Testis (tissue), 3 donors: ENCODE measurements around the gene RAB3A. TPM values are rescaled to one million over a fixed set of nuclear protein-coding genes. Genes with fewer than 3 reads are reported as not detected.
A peak's percentile ranks its signal among the peaks of the same experiment; 100 is the strongest.

Experiments
- DNase-seq: peaks from one replicate; pipeline ENCODE4 v3.0.0-alpha.2; 2019
- H3K27ac ChIP-seq, 2 donors: fragments of 200-600 bp; sonication (generic); one replicate each; pipeline ENCODE4 v1.5.1; 2019
- H3K27me3 ChIP-seq: fragments of 200-600 bp; sonication (generic); one replicate; pipeline ENCODE4 v1.5.1; 2019
- H3K36me3 ChIP-seq: fragments of 200-600 bp; sonication (generic); one replicate; pipeline ENCODE4 v1.5.1; 2017; ENCODE audit warnings: low read depth; ENCODE audit errors: missing control alignments
- H3K4me1 ChIP-seq: fragments of 200-600 bp; sonication (generic); one replicate; pipeline ENCODE4 v1.5.1; 2019
- H3K4me3 ChIP-seq, 2 donors: fragments of 200-600 bp; sonication (generic); one replicate each; pipeline ENCODE4 v1.5.1; 2017 to 2019
- H3K9me3 ChIP-seq: fragments of 200-600 bp; sonication (generic); one replicate; pipeline ENCODE4 v1.5.1; 2017
- POLR2A ChIP-seq: fragments of 450-650 bp; IDR thresholded peaks from one replicate; pipeline ENCODE4 v1.6.1; 2017; ENCODE audit warnings: antibody characterized with exemption, mild to moderate bottlenecking, moderate library complexity
- WGBS, 2 donors: methylation state at CpG; one replicate each; pipeline ENCODE4 v1.1.5; 2018; 5-methylcytosine and 5-hydroxymethylcytosine counted together
- intact Hi-C: fragments of 100-400 bp; cut with DNase I; formaldehyde crosslinking; loops from one replicate; pipeline ENCODE4 v1.15.1; 2023; ENCODE audit warnings: low total_unique reads
- polyA plus RNA-seq: library from polyadenylated mRNA; stranded (reverse); fragments of 350-450 nt; fragmentation: Illumina TruSeq; extraction: RNeasy Lipid Tissue Mini Kit (QIAGEN cat#74804); gene quantifications from one replicate; pipeline ENCODE4 v1.2.3, GENCODE V29; 2014; ENCODE audit warnings: low read depth, low replicate concordance; ENCODE audit not compliant: insufficient read depth
- total RNA-seq, 2 donors: library from RNA; depleted of rRNA; stranded (reverse); fragments of >200 nt; gene quantifications; one replicate each; pipeline ENCODE4 v1.2.3, GENCODE V29; 2016
- TF ChIP-seq, protein P1 (sequence below), 3 experiments: fragments of 450-650 bp in 2 of 3; fragments of 200-600 bp in 1 of 3; sonication (generic) in 1 of 3; IDR thresholded peaks; one replicate each; pipeline ENCODE4 v1.5.1; 2016 to 2019; ENCODE audit warnings: antibody characterized with exemption in 3 of 3, mild to moderate bottlenecking in 2 of 3, moderate library complexity in 1 of 3

The RAB3A gene
- total and polyA plus RNA-seq, 3 donors from 2014 or later = 2.8 to 6.3 (median 4.6) TPM

DNA sequence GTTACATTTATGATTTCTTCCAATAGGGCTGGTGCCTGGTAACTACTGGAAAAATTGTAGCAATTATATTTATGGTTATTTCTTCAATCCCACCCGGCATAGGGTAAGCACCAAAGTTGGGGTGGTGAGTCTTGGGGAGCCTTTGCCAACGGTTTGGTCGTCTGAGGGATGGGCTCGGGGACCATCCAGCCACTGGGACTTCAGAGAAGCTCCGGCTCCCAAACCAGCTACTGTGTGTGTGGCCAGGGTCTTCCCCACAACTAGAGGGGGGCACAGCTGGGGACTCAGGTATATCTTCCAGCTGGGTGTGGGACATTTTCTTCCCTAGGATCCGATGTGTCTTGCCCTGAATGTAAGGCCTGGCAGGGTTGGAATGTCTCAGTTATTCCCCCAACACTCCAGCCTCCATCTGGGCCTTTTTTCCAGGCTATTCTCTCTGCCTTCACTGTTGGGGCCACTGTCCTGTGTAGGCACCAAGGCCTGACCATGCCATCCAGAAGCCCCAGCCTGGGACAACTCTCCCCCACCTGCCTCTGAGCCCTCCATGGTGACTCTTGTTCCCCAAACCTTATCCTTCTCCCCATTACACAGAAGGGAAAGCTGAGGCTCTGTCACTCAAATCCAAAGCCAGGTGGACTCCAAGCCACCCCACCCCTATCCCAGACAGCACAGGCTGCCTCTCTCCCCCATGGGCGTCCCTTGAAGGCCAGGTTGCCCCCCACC is 31.4 kb downstream of the RAB3A start:
- Histone ChIP-seq H3K4me3 (no peak overlapping the region), H3K4me1 (peaks cover 9% of the 10 kb centered on the region), H3K27me3 (no peaks in the 10 kb centered on the region), H3K9me3 (no peaks in the 10 kb centered on the region), H3K27ac (no peak overlapping the region), H3K36me3 (no peaks in the 10 kb centered on the region)
- intact Hi-C loops = no loop called here
- no peak for TF ChIP-seq POLR2A
- TF ChIP-seq, protein P1, sequence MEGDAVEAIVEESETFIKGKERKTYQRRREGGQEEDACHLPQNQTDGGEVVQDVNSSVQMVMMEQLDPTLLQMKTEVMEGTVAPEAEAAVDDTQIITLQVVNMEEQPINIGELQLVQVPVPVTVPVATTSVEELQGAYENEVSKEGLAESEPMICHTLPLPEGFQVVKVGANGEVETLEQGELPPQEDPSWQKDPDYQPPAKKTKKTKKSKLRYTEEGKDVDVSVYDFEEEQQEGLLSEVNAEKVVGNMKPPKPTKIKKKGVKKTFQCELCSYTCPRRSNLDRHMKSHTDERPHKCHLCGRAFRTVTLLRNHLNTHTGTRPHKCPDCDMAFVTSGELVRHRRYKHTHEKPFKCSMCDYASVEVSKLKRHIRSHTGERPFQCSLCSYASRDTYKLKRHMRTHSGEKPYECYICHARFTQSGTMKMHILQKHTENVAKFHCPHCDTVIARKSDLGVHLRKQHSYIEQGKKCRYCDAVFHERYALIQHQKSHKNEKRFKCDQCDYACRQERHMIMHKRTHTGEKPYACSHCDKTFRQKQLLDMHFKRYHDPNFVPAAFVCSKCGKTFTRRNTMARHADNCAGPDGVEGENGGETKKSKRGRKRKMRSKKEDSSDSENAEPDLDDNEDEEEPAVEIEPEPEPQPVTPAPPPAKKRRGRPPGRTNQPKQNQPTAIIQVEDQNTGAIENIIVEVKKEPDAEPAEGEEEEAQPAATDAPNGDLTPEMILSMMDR (IDR thresholded peaks at IDR 0.05) = no peak
- no peak for DNase-seq
- WGBS, 2 donors = 78 to 81% methylated on average over 6 to 7 of the region's 7 CpGs

DNA sequence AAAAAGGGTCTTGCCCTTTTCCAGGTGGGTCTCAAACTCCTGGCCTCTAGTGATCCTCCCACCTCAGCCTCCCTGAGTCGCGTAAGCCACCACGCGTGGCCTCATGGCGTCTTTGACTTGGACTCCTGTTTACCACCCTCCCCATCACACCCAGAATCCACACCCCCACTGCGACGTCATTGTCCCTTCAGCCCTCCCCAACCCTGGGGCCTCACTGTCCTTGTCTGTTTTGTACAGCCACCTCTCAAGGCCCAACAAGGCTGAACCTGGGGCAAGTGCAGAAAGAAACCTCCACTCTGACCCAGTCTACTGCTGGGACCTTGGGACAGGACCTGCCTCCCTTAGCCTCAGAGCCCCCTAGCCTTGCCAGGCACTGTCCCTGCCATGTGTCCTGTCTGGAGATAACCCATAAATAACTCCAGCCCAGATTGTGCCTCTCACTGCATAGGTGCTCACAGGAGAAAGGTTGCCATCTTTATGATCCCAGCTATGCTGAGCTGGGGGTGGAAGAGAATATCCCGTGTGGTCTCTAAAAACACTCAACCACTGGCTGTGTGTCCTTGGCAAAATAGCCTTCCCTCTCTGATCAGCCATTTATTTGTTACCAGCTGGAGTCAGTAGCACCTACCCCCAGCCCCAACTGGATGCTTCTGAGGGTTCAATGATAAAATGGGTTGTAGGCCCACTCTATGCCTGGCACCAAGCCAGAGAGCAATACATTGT is 32.1 kb downstream of the RAB3A start:
- TF ChIP-seq, protein P1 (IDR thresholded peaks at IDR 0.05) = no peak
- TF ChIP-seq POLR2A = no peak
- no peak for DNase-seq
- 84 to 87% methylated on average over 8 of the region's 8 CpGs for WGBS, 2 donors

GRCh38 chr19:18170714-18171255 is 33.1 kb downstream of the RAB3A start:
- H3K36me3 ChIP-seq = no peaks in the 10 kb centered on the region
- peak overlapping the region in 1 of 2 donors; percentile 58 for H3K27ac ChIP-seq
- H3K9me3 ChIP-seq = no peaks in the 10 kb centered on the region
- H3K4me3 ChIP-seq = no peak overlapping the region
- peak; percentile 59 for DNase-seq
- WGBS, 2 donors = 36 to 38% methylated on average over 15 to 16 of the region's 16 CpGs
- TF ChIP-seq POLR2A = no peak
- TF ChIP-seq, protein P1 (IDR thresholded peaks at IDR 0.05) = no peak
- no peaks in the 10 kb centered on the region for H3K27me3 ChIP-seq
- peaks cover 9% of the 10 kb centered on the region for H3K4me1 ChIP-seq
- intact Hi-C loops = no loop called here

More for the DNA sequence above, 32.1 kb downstream of the RAB3A start:
- H3K4me3 ChIP-seq = no peak overlapping the region
- no peaks in the 10 kb centered on the region for H3K9me3 ChIP-seq
- H3K4me1 ChIP-seq = peaks cover 9% of the 10 kb centered on the region
- intact Hi-C loops = no loop called here
- no peak overlapping the region for H3K27ac ChIP-seq
- no peaks in the 10 kb centered on the region for H3K36me3 ChIP-seq
- no peaks in the 10 kb centered on the region for H3K27me3 ChIP-seq

GRCh38 chr19:18168673-18169381 is 35.0 kb downstream of the RAB3A start:
- no peaks in the 10 kb centered on the region for H3K27me3 ChIP-seq
- intact Hi-C loops = loop anchor here (10.0 kb wide), 1 partner anchor 54 kb away; no protein-coding TSS in a partner anchor
- peaks cover 6% of the 10 kb centered on the region for H3K4me1 ChIP-seq
- no peaks in the 10 kb centered on the region for H3K36me3 ChIP-seq
- H3K9me3 ChIP-seq = no peaks in the 10 kb centered on the region
- DNase-seq = no peak
- WGBS, 2 donors = 61 to 72% methylated on average over 47 to 62 of the region's 66 CpGs
- peak overlapping the region in 1 of 2 donors; percentile 6 for H3K4me3 ChIP-seq
- H3K27ac ChIP-seq = no peak overlapping the region
- TF ChIP-seq, protein P1 (IDR thresholded peaks at IDR 0.05) = no peak
- no peak for TF ChIP-seq POLR2A
